Tibial nerve (tissue), 4 donors: Measurements from ENCODE around the gene RFX7. TPM values are rescaled to one million over a fixed set of nuclear protein-coding genes. Genes with fewer than 3 reads are reported as not detected.

Experiments
- DNase-seq, 2 donors: peaks; one replicate each; pipeline ENCODE4 v3.0.0-alpha.2; 2019; ENCODE audit warnings: low spot score in 2 of 2
- H3K27ac ChIP-seq, 4 donors: fragments of 200-600 bp; sonication (generic) in 3 of 4; one replicate each; pipeline ENCODE4 v1.5.1; 2017 to 2019; ENCODE audit warnings: mild to moderate bottlenecking in 1 of 4
- H3K27me3 ChIP-seq, 2 donors: fragments of 200-600 bp; sonication (generic) in 1 of 2; one replicate each; pipeline versions ENCODE4 v1.5.1 to v1.6.0; 2017 to 2019
- H3K36me3 ChIP-seq, 3 donors: fragments of 200-600 bp; sonication (generic); one replicate each; pipeline ENCODE4 v1.5.1; 2018 to 2019
- H3K4me1 ChIP-seq, 4 donors: fragments of 200-600 bp; sonication (generic) in 3 of 4; one replicate each; pipeline ENCODE4 v1.5.1; 2017 to 2019
- H3K4me3 ChIP-seq, 4 donors: fragments of 200-600 bp; sonication (generic) in 3 of 4; one replicate each; pipeline ENCODE4 v1.5.1; 2017 to 2019; ENCODE audit warnings: mild to moderate bottlenecking in 1 of 4, moderate library complexity in 1 of 4
- H3K9me3 ChIP-seq, 4 donors: fragments of 200-600 bp; sonication (generic) in 3 of 4; one replicate each; pipeline ENCODE4 v1.5.1; 2017 to 2019
- EP300 ChIP-seq, 2 donors: sonication (generic); formaldehyde crosslinking; IDR thresholded peaks; one replicate each; pipeline ENCODE4 v1.6.1; 2017; ENCODE audit warnings: antibody characterized with exemption in 2 of 2, mild to moderate bottlenecking in 1 of 2
- POLR2A ChIP-seq, 2 donors: fragments of 450-650 bp; IDR thresholded peaks; one replicate each; pipeline ENCODE4 v1.6.1; 2017; ENCODE audit warnings: antibody characterized with exemption in 2 of 2, mild to moderate bottlenecking in 2 of 2, moderate library complexity in 2 of 2
- WGBS, 2 donors: methylation state at CpG; one replicate each; pipeline ENCODE4 v1.1.5; 2018; 5-methylcytosine and 5-hydroxymethylcytosine counted together
- total RNA-seq, 4 donors: library from RNA; depleted of rRNA; stranded (reverse); fragments of >200 nt; gene quantifications; one replicate each; pipeline ENCODE4 v1.1.0, GENCODE V29; 2016
- TF ChIP-seq, protein P1 (sequence below), 5 experiments: fragments of 200-600 bp in 3 of 5; fragments of 450-650 bp in 2 of 5; sonication (generic) in 3 of 5; IDR thresholded peaks; one replicate each; pipeline ENCODE4 v1.5.1; 2016 to 2019; ENCODE audit warnings: antibody characterized with exemption in 5 of 5, mild to moderate bottlenecking in 3 of 5, moderate library complexity in 2 of 5

Gene RFX7
- total RNA-seq, 4 donors from 2014 or later = 7.1 to 13.8 (median 10.0) TPM

DNA sequence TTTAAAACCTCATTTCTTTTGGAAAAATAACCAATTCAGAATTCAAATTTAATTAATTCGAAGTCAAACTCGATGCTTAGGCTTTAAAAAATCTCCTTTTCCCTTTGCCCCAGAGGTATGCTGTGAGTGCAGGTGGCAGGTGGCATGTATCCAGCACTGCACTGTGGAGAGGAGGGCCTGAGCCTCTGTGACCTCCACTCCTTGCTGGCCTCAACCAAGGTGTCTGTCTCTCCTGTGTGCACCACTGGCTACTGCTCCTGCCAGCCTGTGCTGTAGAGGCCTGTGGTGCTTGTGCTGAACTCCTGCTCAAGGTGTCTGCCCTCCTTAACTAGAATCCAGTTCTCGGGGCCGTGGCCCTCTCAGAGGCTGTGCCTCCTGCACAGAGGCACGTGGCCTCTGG, 194.1 kb downstream of the RFX7 start:
- Histone ChIP-seq H3K4me1 (no peaks in the 10 kb centered on the region), H3K4me3 (no peak overlapping the region), H3K36me3 (no peaks in the 10 kb centered on the region), H3K27me3 (no peaks in the 10 kb centered on the region), H3K9me3 (no peaks in the 10 kb centered on the region), H3K27ac (no peak overlapping the region)
- no peak for DNase-seq
- TF ChIP-seq EP300 (IDR thresholded peaks at IDR 0.05) = no peak
- TF ChIP-seq POLR2A (IDR thresholded peaks at IDR 0.05) = no peak
- TF ChIP-seq, protein P1, sequence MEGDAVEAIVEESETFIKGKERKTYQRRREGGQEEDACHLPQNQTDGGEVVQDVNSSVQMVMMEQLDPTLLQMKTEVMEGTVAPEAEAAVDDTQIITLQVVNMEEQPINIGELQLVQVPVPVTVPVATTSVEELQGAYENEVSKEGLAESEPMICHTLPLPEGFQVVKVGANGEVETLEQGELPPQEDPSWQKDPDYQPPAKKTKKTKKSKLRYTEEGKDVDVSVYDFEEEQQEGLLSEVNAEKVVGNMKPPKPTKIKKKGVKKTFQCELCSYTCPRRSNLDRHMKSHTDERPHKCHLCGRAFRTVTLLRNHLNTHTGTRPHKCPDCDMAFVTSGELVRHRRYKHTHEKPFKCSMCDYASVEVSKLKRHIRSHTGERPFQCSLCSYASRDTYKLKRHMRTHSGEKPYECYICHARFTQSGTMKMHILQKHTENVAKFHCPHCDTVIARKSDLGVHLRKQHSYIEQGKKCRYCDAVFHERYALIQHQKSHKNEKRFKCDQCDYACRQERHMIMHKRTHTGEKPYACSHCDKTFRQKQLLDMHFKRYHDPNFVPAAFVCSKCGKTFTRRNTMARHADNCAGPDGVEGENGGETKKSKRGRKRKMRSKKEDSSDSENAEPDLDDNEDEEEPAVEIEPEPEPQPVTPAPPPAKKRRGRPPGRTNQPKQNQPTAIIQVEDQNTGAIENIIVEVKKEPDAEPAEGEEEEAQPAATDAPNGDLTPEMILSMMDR (IDR thresholded peaks at IDR 0.05) = no peak
- WGBS, 2 donors = 77 to 85% methylated on average over 5 of the region's 5 CpGs

- TF ChIP-seq, protein P1 (IDR thresholded peaks at IDR 0.05) = no peak
- TF ChIP-seq POLR2A (IDR thresholded peaks at IDR 0.05) = no peak
- Histone ChIP-seq H3K27ac (no peak overlapping the region), H3K36me3 (no peaks in the 10 kb centered on the region), H3K27me3 (no peaks in the 10 kb centered on the region), H3K9me3 (no peaks in the 10 kb centered on the region), H3K4me3 (no peak overlapping the region), H3K4me1 (no peaks in the 10 kb centered on the region)
- no peak for DNase-seq
- WGBS, 2 donors = 55 to 66% methylated on average over 1 of the region's 1 CpG
Measured at GRCh38 chr15:56047354-56047753, 196.3 kb downstream of the RFX7 start.

DNA sequence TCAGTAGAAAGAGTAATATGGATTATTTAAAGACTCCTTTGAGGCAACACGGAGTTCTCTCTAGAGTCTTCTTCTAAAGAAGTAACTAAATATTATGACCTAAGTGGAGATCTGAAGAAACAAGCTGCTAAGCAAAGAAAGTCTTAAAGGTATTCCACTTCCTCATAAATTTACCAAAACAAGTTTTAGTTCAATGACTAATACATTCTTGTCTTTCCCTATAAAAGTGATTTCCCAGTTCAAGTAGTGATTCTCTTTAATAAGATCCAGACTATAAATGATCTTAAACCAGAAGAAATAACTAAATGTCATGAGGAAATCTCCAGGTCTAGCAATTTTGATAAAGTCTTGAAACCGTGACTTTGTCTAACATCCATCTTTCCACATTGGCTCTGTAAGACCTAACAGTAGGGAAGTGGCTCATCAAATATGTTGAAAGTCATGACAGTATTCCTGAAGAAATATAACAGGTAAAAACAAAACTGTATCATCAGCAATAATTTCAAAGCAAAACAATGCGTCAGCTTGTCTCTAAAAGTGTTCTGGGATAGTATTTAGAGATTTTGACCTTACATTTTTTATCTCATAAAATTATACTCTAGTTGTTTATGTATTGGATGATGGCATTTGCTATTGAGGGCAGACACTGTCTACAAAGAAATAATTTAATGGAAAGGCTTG, 198.5 kb downstream of the RFX7 start:
- Histone ChIP-seq H3K9me3 (no peaks in the 10 kb centered on the region), H3K4me1 (peaks cover 0 to 3% (median 0%) of the 10 kb centered on the region in 4 donors), H3K4me3 (no peak overlapping the region), H3K27ac (no peak overlapping the region), H3K36me3 (no peaks in the 10 kb centered on the region), H3K27me3 (no peaks in the 10 kb centered on the region)
- TF ChIP-seq, protein P1 (IDR thresholded peaks at IDR 0.05) = no peak
- TF ChIP-seq POLR2A (IDR thresholded peaks at IDR 0.05) = no peak
- TF ChIP-seq EP300 (IDR thresholded peaks at IDR 0.05) = no peak
- DNase-seq = no peak
- WGBS, 2 donors = 85 to 89% methylated on average over 3 of the region's 3 CpGs

- Histone ChIP-seq H3K36me3 (no peaks in the 10 kb centered on the region), H3K27ac (no peak overlapping the region), H3K9me3 (no peaks in the 10 kb centered on the region), H3K27me3 (no peaks in the 10 kb centered on the region), H3K4me3 (no peak overlapping the region), H3K4me1 (peaks cover 0 to 3% (median 0%) of the 10 kb centered on the region in 4 donors)
- no peak for DNase-seq
- 77 to 82% methylated on average over 8 of the region's 8 CpGs for WGBS, 2 donors
- TF ChIP-seq POLR2A (IDR thresholded peaks at IDR 0.05) (no peak), EP300 (IDR thresholded peaks at IDR 0.05) (no peak)
- TF ChIP-seq, protein P1 (IDR thresholded peaks at IDR 0.05) = no peak
Measured at GRCh38 chr15:56042982-56043980, 200.4 kb downstream of the RFX7 start.

GRCh38 chr15:56042498-56042897, 201.2 kb downstream of the RFX7 start:
- Histone ChIP-seq H3K9me3 (no peaks in the 10 kb centered on the region), H3K4me3 (no peak overlapping the region), H3K36me3 (no peaks in the 10 kb centered on the region), H3K27me3 (no peaks in the 10 kb centered on the region), H3K27ac (no peak overlapping the region), H3K4me1 (peaks cover 0 to 3% (median 0%) of the 10 kb centered on the region in 4 donors)
- DNase-seq = no peak
- 80 to 84% methylated on average over 4 of the region's 4 CpGs for WGBS, 2 donors
- TF ChIP-seq EP300 (IDR thresholded peaks at IDR 0.05) (no peak), POLR2A (IDR thresholded peaks at IDR 0.05) (no peak)
- TF ChIP-seq, protein P1 (IDR thresholded peaks at IDR 0.05) = no peak
